NCI-H2107 treated with DMSO at 0.1 percent for 48 hours (cell line): ENCODE results near the gene MVK.

ENCODE experiments used
- DNase-seq: peaks from one replicate; lab custom pipeline; 2025; ENCODE audit not compliant: unreplicated experiment; lab: John Stamatoyannopoulos, UW

The MVK gene

DNA sequence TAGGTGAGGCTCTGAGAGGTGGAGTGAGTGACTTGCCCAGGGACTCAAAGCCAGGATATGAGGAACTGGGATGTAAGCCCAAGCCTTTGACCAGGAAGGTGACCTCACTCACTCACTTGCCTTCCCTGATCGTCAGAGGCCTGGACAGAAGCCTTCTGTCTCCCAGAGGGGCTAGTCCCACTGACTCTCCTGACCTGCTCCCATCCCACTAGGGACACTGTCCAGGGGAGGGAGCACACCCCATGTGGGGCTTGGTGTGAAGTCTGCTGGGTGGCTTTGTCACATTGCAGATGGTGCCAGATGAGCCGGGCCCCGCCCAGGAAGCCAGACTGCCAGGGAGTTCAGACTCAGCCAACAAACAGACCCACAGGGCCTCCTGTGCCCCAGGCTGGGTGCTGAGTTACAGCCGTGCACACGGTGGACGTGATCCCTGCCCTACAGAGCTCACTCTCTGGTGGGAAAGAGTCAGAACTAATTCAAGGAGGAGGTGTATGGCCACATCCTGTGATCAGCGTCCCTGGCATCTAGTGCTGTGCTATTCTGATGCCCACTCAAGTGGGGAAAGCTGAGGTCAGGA lies 28.6 kb upstream of the MVK start:
- DNase-seq: no peak

DNA sequence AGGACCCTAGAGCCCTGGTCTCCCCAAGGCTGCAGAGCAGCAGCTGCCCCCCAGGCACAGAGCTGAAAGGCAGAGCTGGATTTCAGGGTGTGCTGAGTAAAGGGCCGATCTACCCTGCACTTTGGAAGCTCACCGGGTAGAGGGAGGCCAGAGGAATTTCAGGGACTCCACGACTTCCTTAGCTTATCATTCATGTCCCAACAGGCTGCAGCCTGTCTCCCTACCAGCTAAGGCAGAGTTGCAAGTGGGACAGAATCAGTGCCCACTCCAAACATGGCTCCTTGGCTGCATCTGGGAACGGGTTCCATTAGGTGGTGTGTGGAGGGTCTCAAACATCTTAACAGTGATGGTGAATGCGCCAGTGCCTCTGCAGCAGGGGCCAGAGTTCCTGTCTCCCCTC lies 27.8 kb upstream of the MVK start:
- DNase-seq: no peak

DNA sequence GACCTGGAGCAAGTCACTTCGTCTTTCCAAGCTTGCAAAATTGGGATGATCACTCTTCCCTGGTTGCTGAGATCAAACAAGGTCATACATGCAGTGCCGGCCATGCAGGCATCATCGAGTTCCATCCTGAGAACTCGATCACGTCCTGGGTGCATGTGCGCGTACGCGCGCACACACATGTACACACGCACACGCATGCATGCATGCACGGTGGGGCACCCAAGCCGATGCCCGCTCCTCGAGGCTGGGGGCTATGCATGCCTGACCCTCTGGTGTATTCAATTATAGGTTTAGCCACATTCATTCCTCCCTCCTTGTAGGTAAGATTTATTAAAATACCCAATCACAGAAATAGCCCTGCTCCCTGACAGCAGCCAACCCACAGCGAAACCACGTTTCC lies 26.3 kb upstream of the MVK start:
- DNase-seq: no peak

DNA sequence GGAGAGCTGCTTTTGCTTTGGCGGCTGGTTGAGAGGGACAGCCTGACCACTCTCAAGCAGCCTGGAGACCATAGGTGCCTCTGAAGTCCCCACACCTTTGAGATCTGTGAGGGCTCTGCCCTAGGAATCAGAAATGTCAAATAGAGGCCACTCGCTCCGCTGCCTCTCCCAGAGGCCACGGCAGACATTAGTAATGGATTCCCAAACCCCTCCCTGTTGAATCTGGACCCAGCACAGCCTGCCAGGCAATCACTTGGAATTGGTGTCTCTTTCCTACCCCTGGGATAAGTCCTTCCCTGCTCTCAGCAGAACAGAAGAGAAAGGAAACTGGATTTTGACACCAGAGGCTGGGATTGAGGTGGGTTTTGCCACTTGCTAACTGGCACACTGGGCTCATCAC lies 25.3 kb upstream of the MVK start:
- no peak for DNase-seq

DNA sequence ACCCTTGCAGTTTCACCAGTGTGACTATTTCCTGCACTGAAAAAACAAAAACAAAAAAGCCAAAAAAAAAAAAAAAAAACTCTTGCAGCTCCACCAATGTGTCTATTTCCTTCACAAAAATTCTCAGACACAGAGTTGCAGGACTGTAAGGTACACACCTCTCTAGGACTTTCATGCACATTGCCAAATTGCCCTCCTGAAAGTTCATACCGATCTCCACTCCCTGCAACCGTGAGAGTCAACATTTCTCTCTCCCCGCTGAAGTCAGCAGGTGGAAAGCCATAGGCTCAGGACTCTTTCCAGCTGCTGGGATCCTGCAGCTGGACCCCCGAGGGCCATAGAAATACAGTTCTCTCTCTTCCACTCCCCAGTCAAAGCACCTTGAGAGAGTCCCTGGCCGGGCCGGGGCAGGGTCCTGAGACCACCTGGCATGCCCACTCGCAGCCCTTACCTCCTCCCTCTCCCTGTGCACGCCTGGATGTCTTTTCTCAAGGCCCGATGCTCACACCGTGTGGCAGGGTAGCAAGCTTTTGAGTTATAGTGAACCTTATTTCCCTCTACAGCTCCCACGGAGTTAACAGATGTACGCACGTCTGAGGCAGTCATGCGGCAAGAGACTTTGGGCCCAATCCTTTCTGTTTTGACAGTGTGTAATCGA lies 23.9 kb upstream of the MVK start:
- no peak for DNase-seq

DNA sequence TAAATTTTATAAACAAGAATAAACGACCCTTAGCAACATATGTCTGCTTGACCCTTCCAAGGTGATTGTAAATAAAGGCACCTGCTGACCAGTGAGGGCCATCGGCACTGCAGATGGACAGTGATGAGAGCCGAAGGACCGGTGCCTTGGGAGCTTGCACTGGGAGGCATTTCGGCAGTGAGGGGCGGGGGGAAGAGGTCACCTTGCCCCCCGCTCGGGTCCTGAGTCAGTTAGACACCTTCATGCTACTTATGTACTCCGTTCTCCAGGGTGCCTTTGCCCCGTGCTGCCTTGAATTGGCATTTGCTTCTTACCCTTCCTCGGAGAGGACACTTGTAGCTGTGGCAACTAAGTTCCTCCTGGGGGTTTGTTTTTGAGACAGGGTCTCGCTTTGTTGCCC lies 23.3 kb upstream of the MVK start:
- no peak for DNase-seq

DNA sequence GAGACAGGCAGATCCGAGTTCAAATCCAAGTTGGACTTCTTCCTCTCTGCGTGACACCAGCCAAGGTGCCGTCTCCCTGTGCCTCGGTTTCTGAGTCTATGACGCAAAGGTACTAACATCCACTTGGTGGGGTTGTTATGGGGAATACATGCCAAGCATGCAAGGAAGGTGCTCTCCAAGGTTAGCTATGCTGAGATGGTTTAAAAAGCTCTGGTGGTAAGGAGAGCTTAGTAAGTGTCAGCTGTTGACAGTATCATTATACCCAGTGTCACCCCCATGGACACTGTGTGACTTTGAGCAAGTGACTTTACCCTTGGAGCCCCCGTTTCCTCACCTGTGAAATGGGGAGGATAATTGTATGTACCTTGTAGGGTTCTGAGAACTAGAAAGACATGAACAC lies 22.5 kb upstream of the MVK start:
- DNase-seq: no peak

DNA sequence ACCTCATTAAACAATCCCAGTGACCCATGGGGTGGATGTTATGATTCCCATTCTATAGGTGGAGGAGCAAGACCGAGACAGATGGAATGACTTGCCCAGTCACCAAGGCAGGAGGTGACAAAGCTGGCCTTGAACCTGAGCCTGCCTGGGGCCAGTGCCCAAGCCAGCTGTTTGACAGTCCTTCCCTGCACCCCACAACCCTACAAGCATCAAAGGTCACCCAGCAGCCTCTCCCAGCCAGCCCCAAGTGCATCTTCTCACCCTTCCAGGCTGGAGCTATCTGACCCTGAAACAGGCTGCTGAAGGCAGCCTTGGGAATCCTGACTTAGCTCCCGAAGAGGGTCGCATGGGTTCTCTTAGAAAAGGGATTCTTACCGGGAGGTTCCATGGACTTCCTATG lies 20.6 kb upstream of the MVK start:
- DNase-seq: no peak

DNA sequence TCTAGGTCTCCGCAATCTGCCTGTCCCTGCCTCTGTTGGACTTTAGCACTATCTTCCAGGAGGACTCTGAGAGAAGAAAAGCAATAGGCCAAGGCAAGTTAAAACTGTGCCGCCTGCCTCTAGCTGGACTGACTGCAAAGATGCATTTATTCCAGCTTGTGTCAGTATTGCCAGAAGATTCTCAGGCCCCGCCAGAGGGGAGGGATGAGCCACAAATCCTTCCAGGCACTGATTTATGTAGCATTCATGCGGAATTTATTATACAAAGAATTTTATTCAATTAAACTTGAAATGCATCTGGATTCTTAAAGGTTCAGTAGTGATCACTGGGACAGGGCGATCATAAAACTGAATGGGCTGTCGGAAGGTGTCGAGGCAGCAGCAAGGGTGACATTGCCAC lies 20.1 kb upstream of the MVK start:
- DNase-seq: no peak

DNA sequence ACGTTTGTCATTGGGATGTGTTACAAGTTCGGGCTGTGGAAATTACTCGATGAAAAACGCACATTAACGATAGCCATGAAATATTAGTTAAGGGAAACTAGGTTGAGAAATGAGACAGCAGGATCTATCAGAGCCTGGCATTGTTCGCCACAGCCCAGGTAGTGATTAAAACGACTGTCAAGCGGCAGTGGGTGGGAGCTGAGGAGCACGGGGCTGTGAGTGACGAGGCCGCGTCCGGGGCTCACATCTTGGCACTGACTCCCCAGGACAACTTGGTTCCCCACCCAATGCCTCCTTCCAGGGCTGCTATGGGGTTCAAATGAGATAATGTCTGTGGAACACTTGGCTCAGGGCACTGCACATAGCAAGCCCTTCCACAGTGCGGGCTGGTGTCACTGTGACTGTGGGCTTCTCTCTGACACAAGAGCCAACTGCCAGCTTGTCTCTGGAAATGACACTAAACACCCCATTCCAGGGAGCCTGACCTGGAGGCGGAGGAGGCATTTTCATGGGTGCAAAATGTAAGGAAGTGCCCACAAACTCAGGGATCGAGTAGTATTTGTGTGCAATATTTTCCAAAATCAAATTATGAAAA lies 19.6 kb upstream of the MVK start:
- DNase-seq: no peak

DNA sequence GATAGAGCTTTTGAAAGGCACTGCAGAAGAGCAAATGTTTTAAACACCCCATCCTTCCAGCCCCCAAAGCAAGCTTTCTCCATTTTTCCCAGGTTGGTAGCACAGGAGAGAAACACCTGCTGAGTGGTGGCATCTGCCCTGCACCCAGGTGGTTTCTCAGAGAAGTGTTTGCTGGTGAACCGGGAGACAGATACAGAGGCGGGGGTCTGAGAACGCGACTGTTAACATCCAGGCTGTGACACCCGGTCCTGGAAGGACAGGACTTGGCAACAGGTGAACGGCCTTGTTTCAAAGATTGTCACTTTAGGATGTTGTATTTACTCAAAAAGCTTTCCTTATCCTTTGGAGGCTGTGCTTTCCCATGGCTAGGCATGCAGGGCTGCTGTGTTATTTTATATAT lies 18.8 kb upstream of the MVK start:
- DNase-seq: no peak

DNA sequence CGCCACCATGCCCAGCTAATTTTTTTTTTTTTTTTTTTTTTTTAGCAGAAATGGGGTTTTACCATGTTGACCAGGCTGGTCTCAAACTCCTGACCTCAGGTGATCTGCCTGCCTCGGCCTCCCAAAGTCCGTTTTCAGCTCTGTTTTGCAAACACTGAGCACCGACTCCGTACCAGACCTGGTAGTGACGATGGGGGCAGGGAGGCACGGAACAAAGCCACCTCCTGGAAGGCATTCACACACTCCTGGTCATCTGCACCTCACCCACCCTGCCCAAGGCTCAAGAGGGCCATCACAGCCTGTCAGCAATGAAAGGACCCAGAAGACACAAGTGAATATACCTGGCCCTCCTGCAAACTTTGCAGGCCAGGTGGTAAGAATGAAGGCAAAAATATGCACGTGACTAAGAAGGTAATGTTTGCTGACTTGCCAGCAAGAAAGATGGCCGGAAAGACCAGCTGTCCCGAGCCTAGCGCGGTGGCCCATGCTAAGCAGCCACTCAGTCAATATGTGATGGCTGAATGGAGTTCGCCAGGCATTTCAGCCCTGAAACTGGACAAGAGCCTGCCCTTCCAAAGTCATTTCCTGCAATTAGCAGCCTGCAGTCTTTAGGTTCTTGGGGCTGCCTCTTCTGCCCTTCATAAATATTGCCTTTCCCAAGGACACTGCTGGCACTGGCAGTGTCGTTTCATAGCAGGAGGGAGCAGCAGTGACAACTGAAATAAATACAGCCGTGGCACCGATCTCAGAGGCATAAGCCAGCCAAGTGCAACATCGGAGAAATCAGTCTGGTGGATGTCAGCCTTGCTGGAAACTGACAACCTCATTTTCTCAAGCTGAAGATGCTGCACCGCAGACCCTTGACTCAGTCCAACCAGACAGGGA lies 17.9 kb upstream of the MVK start:
- no peak for DNase-seq

DNA sequence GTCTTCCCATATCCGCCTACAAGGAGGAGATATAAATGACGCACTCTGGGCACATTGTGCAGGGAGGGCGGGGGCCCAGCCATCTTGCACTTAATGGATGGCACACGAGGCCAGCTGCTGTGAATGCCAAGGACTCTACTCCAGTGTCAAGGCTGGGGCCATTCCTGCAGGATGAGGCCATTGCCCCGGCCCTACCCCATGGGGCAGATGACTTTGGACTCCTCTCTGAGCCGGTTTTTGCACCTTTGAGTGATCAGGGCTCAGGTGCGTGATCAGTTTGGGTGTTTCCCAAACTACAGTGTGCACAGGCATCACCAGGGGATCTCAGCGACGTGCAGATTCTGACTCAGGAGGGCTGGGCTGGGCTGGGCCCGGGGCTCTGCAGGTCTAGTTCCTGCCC lies 16.4 kb upstream of the MVK start:
- no peak for DNase-seq

DNA sequence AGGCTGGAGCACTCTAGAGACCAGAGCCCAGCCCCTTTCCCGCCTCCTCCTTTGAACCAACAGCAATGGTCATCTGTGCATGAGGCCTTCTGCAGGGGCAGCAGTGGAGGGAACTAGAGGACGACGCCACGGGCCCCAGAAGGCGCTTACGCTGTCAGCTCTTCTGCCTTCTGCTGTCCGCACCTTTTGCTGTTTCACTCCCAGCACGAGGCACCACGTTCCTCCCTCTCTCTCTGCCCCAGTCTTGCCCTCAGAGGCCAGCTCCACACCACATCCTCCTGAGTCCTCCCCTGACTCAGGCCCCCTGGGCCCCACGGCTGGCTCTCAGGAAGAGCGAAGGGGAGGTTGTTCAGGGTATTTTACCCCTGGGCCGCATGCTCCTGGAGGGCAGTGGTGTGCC lies 15.8 kb upstream of the MVK start:
- DNase-seq: no peak

DNA sequence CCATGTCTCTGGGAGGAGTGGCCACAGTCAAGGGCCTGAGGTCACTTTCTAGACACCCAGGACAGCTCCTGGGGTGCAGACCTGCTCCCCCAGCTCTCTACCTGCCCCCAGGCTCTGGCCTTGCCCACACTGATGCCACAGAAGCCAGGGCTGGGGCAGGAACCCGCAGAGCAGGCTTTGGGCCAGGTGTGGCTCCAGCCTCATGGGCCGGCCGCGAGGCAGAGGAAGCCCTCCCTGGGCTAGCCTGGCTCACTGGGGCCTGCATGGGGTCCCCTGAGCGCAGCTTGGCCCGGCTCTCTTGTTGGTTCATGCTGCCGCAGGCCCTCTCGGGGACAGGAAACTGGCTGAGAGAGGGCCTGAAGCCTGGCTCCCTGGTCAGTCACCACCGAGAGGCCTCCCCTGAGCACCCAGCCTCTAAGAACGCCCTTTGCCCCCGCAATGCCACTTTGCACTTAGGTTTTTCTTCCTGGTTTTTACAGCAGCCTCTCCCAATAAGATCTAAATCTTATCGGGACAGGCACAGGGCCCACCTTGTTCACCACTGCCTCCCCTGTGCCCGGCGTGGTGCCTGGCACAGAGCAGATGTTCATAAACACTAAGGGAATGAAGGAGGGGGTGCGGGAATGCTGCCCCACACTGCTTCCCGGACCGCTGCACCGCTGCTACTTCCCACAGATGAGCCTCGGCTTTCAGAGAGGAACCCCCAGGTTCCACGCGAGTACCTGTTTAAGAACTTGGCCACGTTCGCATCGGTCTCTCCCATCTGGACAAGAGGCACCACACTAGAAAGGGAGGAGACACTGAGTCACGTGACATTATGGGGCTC lies 15.0 kb upstream of the MVK start:
- no peak for DNase-seq

DNA sequence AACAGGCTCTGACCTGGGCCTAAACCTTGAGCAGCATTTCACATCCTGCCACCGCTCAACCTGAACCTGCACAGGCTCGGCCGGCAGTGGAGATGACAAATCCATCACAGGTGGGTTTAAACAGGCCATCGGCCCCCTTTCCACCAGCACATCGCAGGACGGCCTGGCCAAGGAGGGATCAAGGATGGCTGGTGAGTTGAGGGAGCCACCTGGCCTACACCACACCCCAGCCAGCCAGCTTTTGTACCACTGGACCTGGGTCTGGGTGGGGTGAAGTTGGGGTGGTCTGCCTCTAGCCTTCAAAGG lies 14.4 kb upstream of the MVK start:
- DNase-seq: no peak

DNA sequence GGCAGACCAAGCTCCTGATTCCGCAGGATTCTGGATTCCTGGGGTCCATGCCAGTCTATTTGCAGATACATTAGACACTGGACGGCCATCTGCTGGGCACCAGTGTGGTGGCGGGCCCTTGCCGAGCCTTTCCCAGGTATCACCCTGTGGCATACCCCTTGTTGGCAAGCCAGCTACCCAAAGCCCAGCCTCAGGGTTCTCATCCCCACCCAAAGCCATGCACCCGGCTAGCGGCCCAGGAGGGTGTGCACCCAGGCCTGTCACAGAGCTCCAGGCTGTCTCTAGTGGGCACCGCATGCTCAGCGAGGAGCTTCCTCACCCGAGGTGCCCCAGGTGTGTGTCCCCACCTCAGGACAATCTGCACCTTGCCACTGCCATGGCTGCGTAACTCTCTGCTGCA lies 14.0 kb upstream of the MVK start:
- no peak for DNase-seq

DNA sequence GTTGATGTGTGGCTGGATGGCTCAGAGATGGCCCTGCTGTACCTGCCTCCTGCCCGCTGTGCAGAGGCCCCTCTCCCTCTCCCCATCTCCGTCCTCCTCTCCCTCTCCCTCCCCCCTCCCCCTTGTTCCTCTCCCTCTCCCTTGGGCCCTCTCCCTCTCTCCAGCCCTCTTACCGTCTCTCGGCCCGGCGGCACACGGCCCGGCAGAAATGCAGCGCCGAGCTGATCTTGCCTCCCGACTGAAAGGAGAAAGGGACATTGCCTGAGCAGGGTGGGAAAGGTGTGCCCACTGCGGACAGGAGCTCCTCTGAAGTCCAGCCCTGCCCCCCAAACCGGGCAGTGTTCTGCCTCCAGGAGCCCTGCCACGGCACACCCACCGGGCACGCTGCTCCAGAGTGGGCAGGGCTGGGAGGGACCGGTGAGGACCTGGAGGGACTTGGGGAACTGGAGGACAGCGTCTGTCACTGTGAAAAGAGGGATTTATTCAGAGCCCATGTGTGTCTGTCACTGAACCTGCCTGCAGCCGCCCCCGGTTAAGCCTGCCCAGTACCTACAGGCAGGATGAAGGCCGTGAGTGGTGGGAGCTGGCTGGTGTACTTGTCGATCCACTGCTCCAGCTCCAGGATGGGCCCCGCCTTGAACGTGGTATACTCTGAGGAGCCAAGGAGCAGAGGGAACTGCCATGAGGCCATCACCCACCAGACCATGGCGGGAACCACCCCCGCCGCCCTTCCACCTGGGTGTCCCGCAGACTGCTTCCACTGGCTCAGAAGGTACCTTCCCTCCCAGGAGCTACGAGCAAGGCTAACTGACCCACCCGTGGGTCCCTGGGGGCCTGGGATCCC lies 12.5 kb upstream of the MVK start:
- DNase-seq: no peak

DNA sequence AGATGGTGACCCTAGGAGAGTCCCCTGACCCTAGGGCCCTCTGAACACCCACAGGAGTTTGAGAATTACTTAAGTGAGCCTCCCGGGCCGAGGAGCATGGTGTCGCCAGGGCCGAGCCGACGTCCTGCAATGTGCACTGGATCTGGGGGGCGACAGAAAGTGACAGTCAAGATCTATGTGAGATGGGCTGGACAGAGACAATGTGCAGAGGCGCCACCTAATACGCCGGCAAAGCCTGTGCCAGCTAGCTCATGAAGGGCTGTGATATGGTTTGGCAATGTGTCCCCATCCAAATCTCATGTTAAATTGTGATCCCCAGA lies 11.9 kb upstream of the MVK start:
- no peak for DNase-seq

DNA sequence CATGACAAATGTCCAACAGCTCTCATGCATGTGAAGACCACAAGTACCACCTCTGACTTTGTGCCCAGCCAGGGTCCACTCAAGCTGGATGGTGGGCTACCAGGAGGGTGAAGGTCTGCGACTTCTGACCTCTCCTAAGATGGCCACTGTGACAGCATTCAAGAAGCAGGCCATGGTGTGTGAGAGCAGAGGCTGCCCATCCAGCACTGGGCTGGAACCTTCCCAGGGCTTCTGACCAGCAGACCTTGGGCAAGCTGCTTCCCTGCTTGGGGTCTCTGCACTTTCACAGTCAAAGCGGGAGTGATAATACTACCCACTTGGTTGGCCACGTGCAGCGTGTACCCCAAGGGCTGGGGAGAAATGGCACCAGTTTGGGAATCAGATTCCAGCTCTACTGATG lies 10.7 kb upstream of the MVK start:
- DNase-seq: no peak
